ENCODE results near the gene ARHGAP45. TPM values are rescaled to one million over a fixed set of nuclear protein-coding genes. Genes with fewer than 3 reads are reported as not detected.
A peak's percentile ranks its signal among the peaks of the same experiment; 100 is the strongest.

ARHGAP45 gene
- total and polyA plus RNA-seq, 9 of the 15 experiments (the other 6 are each of a cell fraction or from before 2014, with no cell fraction given), result 0.08 to 22.1 (median 4.2) TPM

GRCh38 chr19:1019980-1020867 lies 46.7 kb upstream of the ARHGAP45 start (continued):
- TF ChIP-seq IRF2 (CRISPR knock-in tag; IDR thresholded peaks at IDR 0.05) (no peak), ADNP (tag; IDR thresholded peaks at IDR 0.05) (no peak), GTF2E2 (tag; IDR thresholded peaks at IDR 0.05) (no peak), ZNF551 (CRISPR knock-in tag; IDR thresholded peaks at IDR 0.05) (no peak), UBTF (IDR thresholded peaks at IDR 0.05; ENCODE audit: borderline replicate concordance in 1 of 2, low read depth in 2 of 2, low read length in 2 of 2) (0 out of 4 replicates have a peak, but pooled peaks of 1 of the 2 experiments have one; percentile 29), BHLHE40 (IDR thresholded peaks at IDR 0.05; ENCODE audit: low read length) (peak; percentile 38; the same call in 1 of the 2 replicates), DACH1 (IDR thresholded peaks at IDR 0.05; ENCODE audit: partially characterized antibody) (no peak), NCOA1 (IDR thresholded peaks at IDR 0.05; ENCODE audit: low read depth) (no peak), PHTF2 (CRISPR knock-in tag; IDR thresholded peaks at IDR 0.05) (no peak), TCF7L2 (IDR thresholded peaks at IDR 0.05; ENCODE audit: low read depth, low read length) (no peak), SMARCC2 (IDR thresholded peaks at IDR 0.05; ENCODE audit: low read depth) (no peak), IFI16 (CRISPR knock-in tag; IDR thresholded peaks at IDR 0.05) (no peak), NUFIP1 (IDR thresholded peaks at IDR 0.05; ENCODE audit: partially characterized antibody) (no peak), PHF21A (IDR thresholded peaks at IDR 0.05; ENCODE audit: borderline replicate concordance, low read depth) (no peak), SNAPC5 (CRISPR knock-in tag; IDR thresholded peaks at IDR 0.05) (no peak), ZBTB7A (IDR thresholded peaks at IDR 0.05; ENCODE audit: borderline replicate concordance, control insufficient read depth, low read depth, low read length) (peak; percentile 84; the same call in 1 of the 2 replicates), ZNF583 (CRISPR knock-in tag; IDR thresholded peaks at IDR 0.05) (no peak), HEY1 (CRISPR knock-in tag; IDR thresholded peaks at IDR 0.05; ENCODE audit: borderline replicate concordance) (no peak), NR2C2 (CRISPR knock-in tag; IDR thresholded peaks at IDR 0.05) (peak; percentile 83), NR2C2 (tag; IDR thresholded peaks at IDR 0.05) (peak; percentile 96), ARID4B (CRISPR knock-in tag; IDR thresholded peaks at IDR 0.05) (no peak; the same call in none of the 2 replicates), ESRRB (CRISPR knock-in tag; IDR thresholded peaks at IDR 0.05; ENCODE audit: borderline replicate concordance) (no peak), ARNT (IDR thresholded peaks at IDR 0.05) (no peak)
